Activated CD8-positive, alpha-beta T cell treated with anti-CD3 and anti-CD28 coated beads, Interleukin-2, amount 10 ng/mL, durations not matched to agents 7 days and 5 days (primary cell): ENCODE measurements around the gene ZACN. TPM values are rescaled to one million over a fixed set of nuclear protein-coding genes. Genes with fewer than 3 reads are reported as not detected.

Source experiments
- ATAC-seq: fragments of 150-1000 bp; cut with Tn5 transposase; one replicate; pipeline ENCODE4 v1.10.0; 2021; ENCODE audit warnings: moderate library complexity
- CTCF ChIA-PET: fragments of 350-600 bp; sonication (Branson Sonifier 250); formaldehyde crosslinking; loops from one replicate; lab custom pipeline; 2021; ENCODE audit warnings: antibody characterized with exemption; lab: Charles Lee
- POLR2A ChIA-PET: fragments of 350-600 bp; sonication (Branson Sonifier 250); formaldehyde crosslinking; loops from one replicate; lab custom pipeline; 2021; ENCODE audit warnings: antibody characterized with exemption; lab: Charles Lee
- DNase-seq: peaks from one replicate; pipeline ENCODE4 v3.0.0-alpha.2; 2020
- H3K27ac Mint-ChIP-seq: one replicate; pipeline ENCODE4 v1.8.0; 2021; ENCODE audit warnings: mild to moderate bottlenecking, mixed read lengths
- H3K27me3 Mint-ChIP-seq: one replicate; pipeline ENCODE4 v1.8.0; 2021; ENCODE audit warnings: low read depth, mixed read lengths
- H3K36me3 Mint-ChIP-seq: one replicate; pipeline ENCODE4 v1.8.0; 2021; ENCODE audit warnings: low read depth, mixed read lengths
- H3K4me1 Mint-ChIP-seq: one replicate; pipeline ENCODE4 v1.8.0; 2021; ENCODE audit warnings: low read depth, mixed read lengths
- H3K4me3 Mint-ChIP-seq: one replicate; pipeline ENCODE4 v1.8.0; 2021; ENCODE audit warnings: mild to moderate bottlenecking, mixed read lengths
- H3K9me3 Mint-ChIP-seq: one replicate; pipeline ENCODE4 v1.8.0; 2022; ENCODE audit warnings: mixed read lengths; ENCODE audit not compliant: insufficient read depth
- total RNA-seq, 2 experiments: library from RNA; stranded (reverse); gene quantifications; one replicate each; pipeline ENCODE4 v1.2.3, GENCODE V29; 2021

The ZACN gene
- total RNA-seq, 2 experiments from 2014 or later = 0.18 to 0.34 TPM

GRCh38 chr17:76092526-76093413 lies 13.8 kb downstream of the ZACN start:
- no peak for DNase-seq
- H3K27ac Mint-ChIP-seq = peak overlapping the region; percentile 46
- ChIA-PET CTCF (interaction anchor here (0.7 kb wide), 1 partner anchor 292 kb away, joined by 3 read pairs; the partner anchor contains the start of gene SPHK1), POLR2A (interaction anchor here (0.7 to 2.2 kb wide), 3 partner anchors 11 to 15 kb away, joined by 4 to 8 read pairs (median 5); partner anchors contain the start of gene EXOC7)
- H3K4me1 Mint-ChIP-seq = peaks cover 2% of the 10 kb centered on the region
- no peaks in the 10 kb centered on the region for H3K27me3 Mint-ChIP-seq
- H3K9me3 Mint-ChIP-seq = no peaks in the 10 kb centered on the region
- no peak for ATAC-seq
- H3K36me3 Mint-ChIP-seq = peaks cover 39% of the 10 kb centered on the region
- H3K4me3 Mint-ChIP-seq = no peak overlapping the region

GRCh38 chr17:76094046-76094445 lies 15.1 kb downstream of the ZACN start:
- ChIA-PET CTCF (no interaction called here), POLR2A (no interaction called here)
- ATAC-seq (no peak), DNase-seq (no peak)
- Mint-ChIP-seq H3K27me3 (no peaks in the 10 kb centered on the region), H3K36me3 (peaks cover 37% of the 10 kb centered on the region), H3K4me3 (no peak overlapping the region), H3K4me1 (peaks cover 2% of the 10 kb centered on the region), H3K9me3 (no peaks in the 10 kb centered on the region), H3K27ac (no peak overlapping the region)

GRCh38 chr17:76095943-76096342 lies 17.0 kb downstream of the ZACN start:
- no peak overlapping the region for H3K27ac Mint-ChIP-seq
- H3K4me1 Mint-ChIP-seq = peaks cover 5% of the 10 kb centered on the region
- H3K27me3 Mint-ChIP-seq = no peaks in the 10 kb centered on the region
- no peak overlapping the region for H3K4me3 Mint-ChIP-seq
- no peaks in the 10 kb centered on the region for H3K9me3 Mint-ChIP-seq
- H3K36me3 Mint-ChIP-seq = peaks cover 47% of the 10 kb centered on the region
- no peak for DNase-seq
- ChIA-PET CTCF (interaction anchor here (1.0 to 1.4 kb wide), 4 partner anchors 8 to 184 kb away, joined by 3 to 7 read pairs (median 4); partner anchors contain the start of gene EXOC7), POLR2A (interaction anchor here (1.0 kb wide), 1 partner anchor 8 kb away, joined by 3 read pairs; no protein-coding TSS in a partner anchor)
- no peak for ATAC-seq

- Mint-ChIP-seq H3K4me3 (no peak overlapping the region), H3K27me3 (no peaks in the 10 kb centered on the region), H3K4me1 (peaks cover 18% of the 10 kb centered on the region), H3K9me3 (no peaks in the 10 kb centered on the region), H3K36me3 (peaks cover 51% of the 10 kb centered on the region), H3K27ac (no peak overlapping the region)
- ATAC-seq (no peak), DNase-seq (no peak)
- CTCF ChIA-PET = no interaction called here
- POLR2A ChIA-PET = no interaction called here
Measured at GRCh38 chr17:76097716-76098295, 18.8 kb downstream of the ZACN start.

- POLR2A ChIA-PET = interaction anchor here (0.8 to 2.9 kb wide), 14 partner anchors 10 to 207 kb away, joined by 3 to 18 read pairs (median 4); partner anchors contain the start of genes UBALD2 and ZACN
- CTCF ChIA-PET = interaction anchor here (0.9 to 2.5 kb wide), 9 partner anchors 9 to 196 kb away, joined by 3 to 17 read pairs (median 6); partner anchors contain the start of gene CDK3
- H3K4me3 Mint-ChIP-seq = peak overlapping the region; percentile 97
- peak overlapping the region; percentile 98 for H3K27ac Mint-ChIP-seq
- ATAC-seq (no peak), DNase-seq (no peak)
- no peaks in the 10 kb centered on the region for H3K27me3 Mint-ChIP-seq
- peaks cover 30% of the 10 kb centered on the region for H3K4me1 Mint-ChIP-seq
- H3K9me3 Mint-ChIP-seq = no peaks in the 10 kb centered on the region
- peaks cover 29% of the 10 kb centered on the region for H3K36me3 Mint-ChIP-seq
Measured at GRCh38 chr17:76102944-76103273, 23.9 kb downstream of the ZACN start.

GRCh38 chr17:76103274-76104139 lies 24.5 kb downstream of the ZACN start, which contains the start of gene EXOC7:
Gene EXOC7 (minus strand): TSS chr17:76103787. CDS start chr17:76103692, 95 bp downstream.
- ChIA-PET CTCF (interaction anchor here (0.5 to 2.5 kb wide), 13 partner anchors 8 to 196 kb away, joined by 3 to 17 read pairs (median 4); partner anchors contain the start of gene CDK3), POLR2A (interaction anchor here (0.9 to 2.9 kb wide), 18 partner anchors 10 to 208 kb away, joined by 3 to 18 read pairs (median 4); partner anchors contain the start of genes UBALD2 and ZACN)
- DNase-seq (peak; percentile 94), ATAC-seq (peak; percentile 90)
- H3K27me3 Mint-ChIP-seq = no peaks in the 10 kb centered on the region
- H3K36me3 Mint-ChIP-seq = peaks cover 28% of the 10 kb centered on the region
- peaks cover 30% of the 10 kb centered on the region for H3K4me1 Mint-ChIP-seq
- H3K4me3 Mint-ChIP-seq = peak within 1 kb of the TSS; percentile 97
- H3K27ac Mint-ChIP-seq = peak within 1 kb of the TSS; percentile 98
- no peaks in the 10 kb centered on the region for H3K9me3 Mint-ChIP-seq

GRCh38 chr17:76104140-76104895 lies 25.3 kb downstream of the ZACN start:
- H3K4me1 Mint-ChIP-seq = peaks cover 30% of the 10 kb centered on the region
- no peaks in the 10 kb centered on the region for H3K27me3 Mint-ChIP-seq
- DNase-seq = no peak
- H3K9me3 Mint-ChIP-seq = no peaks in the 10 kb centered on the region
- ATAC-seq = no peak
- ChIA-PET CTCF (interaction anchor here (0.5 to 2.5 kb wide), 11 partner anchors 9 to 195 kb away, joined by 3 to 17 read pairs (median 5); partner anchors contain the start of gene CDK3), POLR2A (interaction anchor here (0.7 to 2.9 kb wide), 15 partner anchors 9 to 170 kb away, joined by 3 to 18 read pairs (median 4); partner anchors contain the start of gene ZACN)
- peak overlapping the region; percentile 97 for H3K4me3 Mint-ChIP-seq
- peak overlapping the region; percentile 98 for H3K27ac Mint-ChIP-seq
- H3K36me3 Mint-ChIP-seq = peaks cover 22% of the 10 kb centered on the region

GRCh38 chr17:76104896-76105231 lies 25.9 kb downstream of the ZACN start:
- peak overlapping the region; percentile 52 for H3K27ac Mint-ChIP-seq
- H3K4me3 Mint-ChIP-seq = peak overlapping the region; percentile 97
- H3K27me3 Mint-ChIP-seq = no peaks in the 10 kb centered on the region
- ChIA-PET CTCF (interaction anchor here (1.1 to 2.5 kb wide), 5 partner anchors 9 to 194 kb away, joined by 3 to 17 read pairs (median 3); no protein-coding TSS in a partner anchor), POLR2A (interaction anchor here (0.7 to 2.9 kb wide), 4 partner anchors 9 to 167 kb away, joined by 3 to 18 read pairs (median 4); no protein-coding TSS in a partner anchor)
- H3K4me1 Mint-ChIP-seq = peaks cover 29% of the 10 kb centered on the region
- ATAC-seq (no peak), DNase-seq (no peak)
- no peaks in the 10 kb centered on the region for H3K9me3 Mint-ChIP-seq
- H3K36me3 Mint-ChIP-seq = peaks cover 17% of the 10 kb centered on the region

GRCh38 chr17:76106703-76107102 lies 27.7 kb downstream of the ZACN start:
- ChIA-PET POLR2A (no interaction called here), CTCF (interaction anchor here (0.6 to 2.2 kb wide), 11 partner anchors 8 to 197 kb away, joined by 3 to 12 read pairs (median 5); no protein-coding TSS in a partner anchor)
- no peak overlapping the region for H3K27ac Mint-ChIP-seq
- no peaks in the 10 kb centered on the region for H3K27me3 Mint-ChIP-seq
- H3K9me3 Mint-ChIP-seq = no peaks in the 10 kb centered on the region
- ATAC-seq (no peak), DNase-seq (no peak)
- peaks cover 6% of the 10 kb centered on the region for H3K36me3 Mint-ChIP-seq
- peaks cover 20% of the 10 kb centered on the region for H3K4me1 Mint-ChIP-seq
- H3K4me3 Mint-ChIP-seq = no peak overlapping the region

GRCh38 chr17:76107509-76107908 lies 28.5 kb downstream of the ZACN start:
- peaks cover 4% of the 10 kb centered on the region for H3K36me3 Mint-ChIP-seq
- H3K4me3 Mint-ChIP-seq = no peak overlapping the region
- H3K27ac Mint-ChIP-seq = no peak overlapping the region
- ChIA-PET POLR2A (no interaction called here), CTCF (interaction anchor here (0.6 to 2.2 kb wide), 5 partner anchors 11 to 172 kb away, joined by 3 to 12 read pairs (median 3); no protein-coding TSS in a partner anchor)
- ATAC-seq (no peak), DNase-seq (no peak)
- H3K9me3 Mint-ChIP-seq = no peaks in the 10 kb centered on the region
- H3K4me1 Mint-ChIP-seq = peaks cover 14% of the 10 kb centered on the region
- H3K27me3 Mint-ChIP-seq = peaks cover 4% of the 10 kb centered on the region
